ENCODE data around the gene UGT1A1. TPM values are rescaled to one million over a fixed set of nuclear protein-coding genes. Genes with fewer than 3 reads are reported as not detected.
A peak's percentile ranks its signal among the peaks of the same experiment; 100 is the strongest.

Gene UGT1A1
- total RNA-seq, 1 experiment from 2014 or later, result not detected

- CTCF ChIA-PET, result no interaction called here
- H3K27me3 ChIP-seq (ENCODE audit: insufficient read depth, low read length), result no peaks in the 10 kb centered on the region; the same call in 1 of the 2 replicates
- no TSS peak for BruUV-seq (replicated peaks)
Measured at GRCh38 chr2:233807215-233807865, 47.3 kb downstream of the UGT1A1 start.

More at GRCh38 chr2:233807215-233807865, 47.3 kb downstream of the UGT1A1 start:
- ChIA-PET POLR2A (interaction anchor here (0.6 kb wide), 1 partner anchor 19 kb away, joined by 3 read pairs; no protein-coding TSS in a partner anchor), RAD21 (ENCODE audit: low non-redundant PET in 1 of 2, low total read pairs in 2 of 2, uncharacterized antibody in 2 of 2, unreplicated experiment in 2 of 2) (no interaction called here)
- Histone ChIP-seq H3K9me3 (ENCODE audit: control insufficient read depth in 1 of 2, insufficient read depth in 1 of 2, low read depth in 1 of 2, low read length in 2 of 2) (no peaks in the 10 kb centered on the region), H2AFZ (ENCODE audit: low read depth, low read length, poor library complexity, severe bottlenecking) (no peak overlapping the region), H3K4me1 (ENCODE audit: control insufficient read depth in 1 of 2, insufficient read depth in 2 of 2, low read length in 2 of 2) (no peaks in the 10 kb centered on the region), H3K4me3 (replicated peaks in 1 of 2; ENCODE audit: low read depth in 1 of 2, low read length in 2 of 2) (no peak overlapping the region), H3K4me2 (ENCODE audit: low read length) (no peak overlapping the region), H4K20me1 (ENCODE audit: insufficient read depth) (no peaks in the 10 kb centered on the region), H3K9me2 (ENCODE audit: insufficient read depth) (no peaks in the 10 kb centered on the region), H3K36me3 (ENCODE audit: control insufficient read depth in 1 of 2, insufficient read depth in 2 of 2, low read length in 2 of 2) (no peaks in the 10 kb centered on the region), H3K79me2 (ENCODE audit: insufficient read depth, low read length) (no peaks in the 10 kb centered on the region), H3K9ac (ENCODE audit: low read length) (no peak overlapping the region), H3K27ac (ENCODE audit: low read depth, low read length) (no peak overlapping the region)
- ATAC-seq, result peak; percentile 73
- intact Hi-C loops (cut with micrococcal nuclease), result no loop called here
- peak in 2 of 3 experiments; percentile 24 to 30; a peak in 3 of 6 replicates for TF ChIP-seq CTCF (IDR thresholded peaks at IDR 0.05 in 2 of 3, conservative IDR thresholded peaks at IDR 0.05 in 1 of 3; ENCODE audit: borderline replicate concordance in 1 of 3, insufficient read depth in 1 of 3, low read depth in 2 of 3, low read length in 2 of 3)
- TF ChIP-seq ATF3 (IDR thresholded peaks at IDR 0.05), result no peak
- TF ChIP-seq REST (IDR thresholded peaks at IDR 0.05; ENCODE audit: low read depth), result no peak
- TF ChIP-seq SP1 (IDR thresholded peaks at IDR 0.05; ENCODE audit: low read depth), result no peak
- peak; percentile 56 for TF ChIP-seq RAD21 (IDR thresholded peaks at IDR 0.05; ENCODE audit: low read depth)
- no peak for TF ChIP-seq EZH2phosphoT487 (IDR thresholded peaks at IDR 0.05; ENCODE audit: borderline replicate concordance)
- no peak for DNase-seq (ENCODE audit: low read depth, low spot score)
